Stimulated activated naive CD4-positive, alpha-beta T cell (primary cell): ENCODE data around the gene BRSK2.

Experiments
- DNase-seq, 6 experiments: peaks; one replicate each; lab custom pipeline; 2025; lab: John Stamatoyannopoulos, UW

BRSK2 gene

DNA sequence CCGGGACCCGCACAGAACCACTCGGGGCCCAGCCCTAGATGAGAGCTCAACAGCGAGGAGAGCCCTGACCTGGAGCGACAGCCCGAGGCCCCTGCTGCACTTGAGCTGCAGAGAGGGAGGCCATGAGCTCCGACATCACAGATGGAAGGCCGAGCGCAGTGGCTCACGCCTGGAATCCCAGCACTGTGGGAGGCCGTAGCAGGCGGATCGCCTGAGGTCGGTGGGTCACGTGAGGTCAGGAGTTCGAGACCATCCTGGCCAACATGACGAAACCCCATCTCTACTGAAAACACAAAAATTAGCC is 13.8 kb upstream of the BRSK2 start:
- no peak for DNase-seq

GRCh38 chr11:1377231-1377780 is 12.4 kb upstream of the BRSK2 start:
- no peak for DNase-seq

- no peak for DNase-seq
Measured at GRCh38 chr11:1381793-1382425, 7.8 kb upstream of the BRSK2 start.

GRCh38 chr11:1382429-1382828 is 7.3 kb upstream of the BRSK2 start:
- DNase-seq, result no peak

GRCh38 chr11:1382831-1383607 is 6.7 kb upstream of the BRSK2 start:
- DNase-seq, result peak; percentile 62 to 81 (median 70)

- DNase-seq, result no peak
Measured at GRCh38 chr11:1384199-1384970, 5.3 kb upstream of the BRSK2 start.

DNA sequence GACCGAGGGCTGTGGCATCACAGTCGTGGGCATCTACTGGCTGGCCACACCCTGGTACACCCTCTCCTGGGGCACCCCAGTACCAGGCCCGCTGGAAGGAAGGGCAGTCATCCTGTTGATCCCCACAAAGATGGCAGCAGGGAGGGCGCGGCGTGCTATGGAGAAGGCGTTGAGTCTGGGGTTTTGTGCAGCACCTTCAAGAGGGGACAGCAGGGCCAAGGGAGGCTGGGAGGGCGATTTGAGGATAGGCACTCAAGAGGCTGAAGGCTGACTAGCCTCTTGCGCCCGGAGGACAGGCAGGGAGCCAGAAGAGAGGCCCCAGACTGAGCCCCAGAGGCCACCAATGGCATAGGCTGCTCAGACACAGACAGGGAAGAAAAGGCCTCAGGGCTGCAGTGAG is 2.2 kb upstream of the BRSK2 start:
- DNase-seq, result no peak

DNA sequence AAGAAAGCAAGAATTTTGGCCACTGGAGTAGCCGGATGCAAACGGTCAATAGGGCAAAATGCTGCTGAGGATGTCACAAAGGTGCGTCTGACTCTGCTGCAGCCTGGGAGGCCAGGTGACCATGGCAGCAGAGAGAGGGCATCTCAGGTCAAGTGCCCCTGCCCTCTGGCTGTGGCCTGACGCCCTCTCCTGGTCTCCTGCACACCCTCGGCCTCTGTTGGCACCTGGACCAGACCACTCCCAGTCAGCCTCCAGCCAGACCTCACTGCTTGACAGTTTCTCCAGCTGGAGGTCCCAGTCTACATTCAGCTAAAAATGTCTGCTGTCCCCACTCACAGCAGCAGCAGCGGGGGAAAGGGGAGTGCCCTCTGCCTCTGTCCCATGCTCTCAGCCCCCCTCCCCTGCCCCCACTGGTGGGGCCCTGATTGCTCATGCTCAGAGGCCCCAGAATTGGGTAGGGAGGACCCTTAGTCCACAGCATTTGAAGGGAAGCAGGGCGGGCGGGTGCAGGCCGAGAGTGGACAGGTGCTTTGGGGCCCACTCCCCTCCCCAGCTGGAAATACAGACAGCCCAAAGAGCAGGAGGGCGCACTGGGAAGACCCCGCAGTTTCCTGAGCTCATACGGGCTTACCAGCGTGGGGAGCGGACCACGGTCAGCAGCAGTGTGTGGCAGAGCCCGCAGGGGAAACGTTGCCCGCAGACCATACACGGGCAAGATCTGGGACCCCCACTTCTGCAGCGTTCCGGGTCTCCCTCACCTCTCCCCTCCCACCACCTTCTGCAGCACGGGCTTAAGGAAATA is 1.6 kb upstream of the BRSK2 start:
- DNase-seq, result no peak

GRCh38 chr11:1388763-1389102 is 1.0 kb upstream of the BRSK2 start:
- DNase-seq, result no peak

DNA sequence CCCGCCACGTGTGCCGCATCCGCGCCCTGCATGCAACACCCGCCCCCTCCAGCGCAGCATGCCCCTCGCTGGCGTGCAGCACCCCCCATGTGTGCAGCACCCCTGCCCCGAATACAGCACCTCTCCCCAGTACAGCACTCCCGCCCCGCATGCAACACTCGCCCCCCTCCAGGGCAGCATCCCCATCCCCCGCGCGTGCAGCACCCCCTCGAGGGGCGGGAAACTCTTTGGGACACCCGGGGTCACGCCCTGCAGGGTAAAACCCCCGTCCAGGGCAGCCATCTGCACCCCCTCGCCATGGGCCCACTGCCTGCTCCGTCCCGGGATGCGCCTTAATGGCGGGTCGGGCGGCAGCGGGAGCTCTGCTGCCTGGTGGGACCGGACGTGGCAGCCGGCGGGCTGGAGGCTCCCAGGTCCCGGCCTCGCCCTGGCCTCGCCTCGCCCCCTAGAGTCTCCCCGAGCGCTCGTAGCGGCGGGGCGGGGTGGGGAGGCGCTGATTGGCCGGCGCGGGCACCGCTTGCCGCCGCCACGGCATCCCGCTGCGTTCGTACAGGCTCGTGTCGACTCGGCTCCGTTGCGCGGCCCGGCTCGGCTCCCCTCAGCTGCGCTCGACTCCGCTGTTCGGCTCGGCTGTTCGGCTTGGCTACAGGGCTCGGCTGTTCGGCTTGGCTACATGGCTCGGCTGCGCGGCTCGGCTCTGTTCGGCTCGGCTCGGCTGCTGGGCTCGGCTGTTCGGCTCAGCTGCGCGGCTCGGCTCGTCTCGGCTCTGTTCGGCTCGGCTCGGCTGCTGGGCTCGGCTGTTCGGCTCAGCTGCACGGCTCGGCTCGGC is 417 bp upstream of the BRSK2 start:
- peak; percentile 96 to 98 (median 96) for DNase-seq

DNA sequence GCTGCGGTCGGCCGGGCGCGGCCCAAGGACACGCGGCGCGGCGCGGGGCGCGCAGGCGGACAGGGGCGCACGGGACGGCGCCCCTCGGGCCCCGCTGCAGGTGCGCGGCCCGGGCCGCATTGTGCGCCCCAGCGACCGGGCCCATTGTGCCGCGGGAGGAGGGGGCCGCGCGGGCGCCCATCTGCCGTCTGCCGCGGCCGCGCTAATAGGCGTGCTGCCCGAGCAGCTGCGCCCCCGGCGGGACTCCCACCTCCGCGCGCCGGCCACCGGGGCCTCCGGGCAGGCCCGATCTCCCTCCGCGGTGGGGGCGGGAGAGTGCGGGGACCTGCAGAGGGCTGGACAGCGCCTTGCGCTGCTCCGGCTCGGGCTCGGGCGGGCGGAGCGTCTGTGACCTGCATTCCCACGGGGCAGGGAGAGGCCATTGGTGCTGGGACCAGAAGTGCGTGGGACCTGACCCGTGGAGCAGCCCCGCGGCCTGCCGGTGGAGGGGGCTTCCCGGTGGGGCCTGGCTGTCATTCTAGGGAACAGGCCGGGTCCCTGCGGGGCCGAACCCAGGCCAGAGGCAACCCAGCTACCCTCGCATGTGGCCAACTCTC is 933 bp downstream of the BRSK2 start:
- DNase-seq, result peak in 1 of 6 experiments; percentile 17

DNA sequence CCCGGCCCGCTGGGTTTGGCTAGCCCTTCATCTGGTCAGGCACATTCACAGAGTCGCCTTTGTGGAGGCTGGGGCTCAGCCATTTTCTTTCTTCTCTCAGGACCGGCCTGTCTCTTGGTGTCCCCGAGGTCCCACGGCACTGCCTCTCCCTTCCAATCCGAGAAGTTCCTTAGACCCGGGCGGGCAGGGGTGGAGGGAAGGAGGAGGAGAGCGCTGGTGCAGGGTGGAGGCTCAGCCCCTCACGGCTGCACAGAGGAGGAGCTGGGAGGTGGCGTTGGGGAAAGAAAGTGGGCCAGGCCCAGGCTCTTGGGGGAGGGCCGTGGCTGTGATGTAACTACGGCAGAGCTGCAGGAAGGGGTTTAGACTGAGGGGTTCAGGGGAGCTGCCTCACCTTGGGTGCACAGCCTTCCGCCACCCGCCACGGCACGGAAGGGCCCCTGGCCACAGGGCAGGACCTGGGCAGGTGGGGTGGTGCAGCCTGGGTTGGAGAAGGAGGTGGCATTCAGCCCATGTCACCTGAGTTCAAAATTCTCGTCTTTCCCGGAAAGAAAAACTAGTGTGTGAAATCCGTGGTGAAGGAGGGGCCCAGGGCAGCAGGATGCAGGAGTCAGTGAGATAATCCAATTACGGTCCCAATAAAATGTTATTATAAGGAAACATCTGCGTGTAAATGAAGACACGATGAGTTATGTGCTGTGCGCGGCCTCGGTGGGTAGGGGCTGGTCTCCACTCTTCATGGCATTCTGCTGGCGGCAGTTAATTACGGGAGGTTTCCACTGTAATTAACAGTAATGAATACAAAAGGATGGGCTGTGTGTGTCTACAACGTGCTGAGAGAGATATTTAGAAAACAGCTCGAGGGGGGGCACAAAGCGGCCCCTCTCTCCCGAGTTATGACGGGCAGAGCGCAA is 1.7 kb downstream of the BRSK2 start:
- peak in 1 of 6 experiments; percentile 35 for DNase-seq

- DNase-seq, result no peak
Measured at GRCh38 chr11:1392111-1392510, 2.4 kb downstream of the BRSK2 start.

- DNase-seq, result no peak
Measured at GRCh38 chr11:1392561-1392960, 2.8 kb downstream of the BRSK2 start.

GRCh38 chr11:1393038-1393710 is 3.4 kb downstream of the BRSK2 start:
- DNase-seq, result no peak

DNA sequence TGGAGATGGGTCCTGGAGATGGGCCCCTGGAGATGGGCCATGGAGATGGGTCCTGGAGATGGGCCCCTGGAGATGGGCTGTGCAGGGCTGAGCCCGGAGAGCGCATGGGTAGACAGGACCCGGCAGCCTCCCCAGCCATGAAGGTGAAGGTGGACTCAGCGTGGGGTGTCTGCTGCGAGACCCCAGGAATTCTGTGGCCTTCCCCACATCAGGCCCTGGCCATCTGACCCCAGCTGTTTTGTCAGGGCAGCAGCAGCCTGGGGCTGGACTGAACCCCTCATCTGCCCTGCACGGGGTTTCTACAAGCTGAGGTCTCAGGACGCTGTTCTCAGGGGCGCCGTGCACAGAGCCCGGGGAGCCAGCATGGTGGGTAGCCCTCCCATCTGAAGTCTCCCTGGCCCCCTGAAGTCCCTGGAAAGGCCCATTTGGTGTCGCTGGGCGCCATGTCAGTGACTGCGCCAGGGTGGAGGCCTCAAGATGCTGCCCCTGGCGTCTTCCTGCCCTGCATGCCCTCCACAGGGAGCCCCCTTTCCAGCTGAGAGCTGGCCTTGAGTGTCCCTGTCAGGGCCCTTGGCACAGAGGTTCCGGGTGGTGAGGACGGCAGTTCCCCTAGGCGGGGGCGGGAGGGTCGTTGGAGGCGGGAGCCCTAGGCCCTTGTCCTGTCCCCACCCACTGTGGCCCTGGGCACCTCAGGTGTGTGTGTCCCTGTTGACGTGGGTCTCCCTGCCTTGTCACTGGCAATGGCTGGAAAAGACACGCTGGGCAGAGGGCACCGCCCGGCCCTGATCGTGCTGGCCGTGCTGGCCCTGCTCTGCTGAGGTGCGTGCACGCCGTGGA is 5.4 kb downstream of the BRSK2 start:
- no peak for DNase-seq

DNA sequence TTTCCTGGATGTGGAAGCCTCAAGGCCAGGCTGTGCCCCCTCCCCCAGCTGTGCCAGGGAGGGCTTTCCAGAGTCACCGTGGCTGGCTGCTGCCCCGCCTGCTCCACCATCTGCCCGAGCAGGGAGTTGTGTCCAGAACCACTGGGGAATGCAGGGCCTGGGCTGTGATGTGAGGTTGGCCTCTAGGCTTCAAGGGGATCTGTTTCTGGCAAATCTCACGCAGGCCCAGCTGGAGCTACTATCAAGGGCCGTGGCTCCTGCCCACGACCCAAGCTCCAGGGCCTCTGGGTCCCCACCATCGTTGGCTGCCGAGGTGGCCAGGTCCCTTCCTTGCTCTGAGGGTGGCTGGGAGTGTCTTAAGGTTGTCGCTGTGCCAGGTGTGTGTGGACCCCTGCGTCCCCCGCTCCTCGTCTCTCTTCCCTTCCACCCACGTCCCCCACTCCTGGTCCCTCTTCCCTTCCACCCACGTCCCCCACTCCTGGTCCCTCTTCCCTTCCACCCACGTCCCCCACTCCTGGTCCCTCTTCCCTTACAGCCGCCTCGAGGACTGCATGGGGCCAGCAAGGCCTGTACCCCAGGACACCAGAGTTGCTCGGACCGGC is 6.1 kb downstream of the BRSK2 start:
- no peak for DNase-seq

- no peak for DNase-seq
Measured at GRCh38 chr11:1396375-1396841, 6.7 kb downstream of the BRSK2 start.
